ENCODE data around the gene GNG7.
A peak's percentile ranks its signal among the peaks of the same experiment; 100 is the strongest.
"Not testable (repeated sequence)": the region's sequence is repeated elsewhere in the genome, so short reads cannot be mapped to it uniquely, and the experiment has no call there.

Gene GNG7

DNA sequence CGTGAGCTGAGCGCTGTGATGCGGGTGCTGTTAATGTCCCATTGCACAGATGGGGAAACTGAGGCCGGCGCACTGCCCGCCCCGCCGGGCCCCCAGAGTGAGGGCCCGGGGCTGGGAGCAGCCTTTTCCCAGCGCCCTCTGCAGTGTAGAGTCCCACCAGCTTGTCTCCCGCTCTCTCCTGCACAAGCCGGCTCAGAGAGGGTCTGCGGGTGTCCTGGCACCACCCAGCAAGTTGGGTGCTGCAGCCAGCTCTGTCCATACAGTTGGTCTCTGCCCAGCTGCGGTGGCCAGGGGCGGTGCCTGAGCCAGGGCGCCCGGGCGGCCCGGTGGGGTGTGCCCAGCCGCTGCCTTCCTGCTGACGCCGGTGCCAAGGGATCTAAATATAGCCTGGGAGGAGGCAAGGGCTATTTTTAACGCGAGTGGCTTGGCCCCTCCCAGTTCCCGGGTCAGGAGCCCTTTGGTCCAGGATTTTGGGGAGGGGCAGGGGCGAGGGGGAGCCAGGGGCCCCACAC lies 207.3 kb downstream of the GNG7 start:
- DNase-seq: no peak

DNA sequence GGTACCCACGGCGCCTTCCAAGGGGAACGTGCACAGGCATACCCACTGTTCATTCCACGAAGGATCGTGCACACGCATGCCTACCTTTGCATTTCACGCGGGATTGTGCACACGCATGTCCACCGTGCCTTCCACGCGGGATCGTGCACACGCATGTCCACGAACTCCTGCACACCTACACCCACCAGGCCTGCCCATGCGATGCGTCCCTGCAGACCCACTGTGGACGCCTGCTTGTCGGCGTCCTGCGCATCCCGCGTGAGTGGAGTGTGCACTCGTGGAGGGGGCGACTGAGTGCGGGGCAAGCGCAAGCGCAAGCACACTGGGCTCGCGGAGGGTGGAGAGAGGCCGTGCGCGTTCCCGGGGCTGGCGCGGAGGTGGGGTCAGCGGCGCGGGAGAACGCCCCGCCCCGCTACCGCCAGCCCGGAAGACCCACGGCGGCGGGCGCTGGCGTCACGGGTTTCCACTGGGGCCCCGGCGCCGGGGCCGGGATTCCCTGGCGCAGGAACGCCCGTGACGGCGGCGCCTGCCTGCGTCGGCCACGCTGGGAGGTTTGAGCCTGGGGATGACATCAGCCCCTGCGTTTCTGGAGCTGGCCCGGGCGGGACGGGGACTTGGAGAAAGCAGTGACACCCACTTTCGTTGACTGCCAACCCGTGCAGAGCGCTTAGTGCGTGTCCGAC lies 207.9 kb downstream of the GNG7 start:
- peak; percentile 25 for DNase-seq

- no peak for DNase-seq
Measured at GRCh38 chr19:2494084-2494446, 208.4 kb downstream of the GNG7 start.

GRCh38 chr19:2493448-2493847 lies 209.0 kb downstream of the GNG7 start:
- not testable (repeated sequence) for DNase-seq

DNA sequence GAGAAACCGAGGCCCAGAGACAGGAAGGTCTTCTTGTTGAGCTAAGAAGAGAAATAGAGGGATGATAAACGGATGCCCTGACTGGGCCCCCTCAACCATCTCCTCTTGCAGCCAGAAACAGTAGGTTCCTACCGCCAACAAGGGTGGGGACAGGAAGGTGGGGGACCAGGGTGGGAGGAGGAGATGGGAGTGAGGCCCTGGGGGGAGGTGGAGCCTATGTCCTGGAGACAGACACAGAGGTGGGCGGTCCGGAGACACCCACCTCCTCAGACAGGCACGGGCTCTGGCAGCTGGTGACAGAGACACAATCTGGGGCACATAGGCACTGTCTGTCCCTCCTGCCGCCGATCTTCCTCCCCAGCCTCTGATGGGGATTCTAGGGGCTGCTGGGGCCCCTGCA lies 209.6 kb downstream of the GNG7 start:
- no peak for DNase-seq

GRCh38 chr19:2491130-2491801 lies 211.2 kb downstream of the GNG7 start:
- DNase-seq: peak; percentile 6

DNA sequence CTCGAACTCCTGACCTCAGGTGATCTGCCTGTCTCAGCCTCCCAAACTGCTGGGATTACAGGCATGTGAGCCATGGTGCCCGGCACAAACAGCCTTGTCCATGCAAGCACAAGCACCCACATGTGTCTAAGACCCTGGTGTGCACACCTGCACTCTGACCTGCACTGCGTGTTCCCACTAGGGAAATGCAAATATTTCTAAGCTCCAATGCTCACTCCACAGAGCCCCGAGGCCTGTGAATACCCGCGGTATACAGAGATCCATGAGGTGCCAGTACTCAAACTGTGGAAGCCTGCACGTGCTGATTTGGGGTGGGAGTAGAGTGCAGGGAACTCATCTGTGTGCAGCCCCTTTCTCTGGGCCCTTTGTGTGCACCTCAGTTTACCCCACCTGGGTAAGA lies 211.8 kb downstream of the GNG7 start:
- no peak for DNase-seq

DNA sequence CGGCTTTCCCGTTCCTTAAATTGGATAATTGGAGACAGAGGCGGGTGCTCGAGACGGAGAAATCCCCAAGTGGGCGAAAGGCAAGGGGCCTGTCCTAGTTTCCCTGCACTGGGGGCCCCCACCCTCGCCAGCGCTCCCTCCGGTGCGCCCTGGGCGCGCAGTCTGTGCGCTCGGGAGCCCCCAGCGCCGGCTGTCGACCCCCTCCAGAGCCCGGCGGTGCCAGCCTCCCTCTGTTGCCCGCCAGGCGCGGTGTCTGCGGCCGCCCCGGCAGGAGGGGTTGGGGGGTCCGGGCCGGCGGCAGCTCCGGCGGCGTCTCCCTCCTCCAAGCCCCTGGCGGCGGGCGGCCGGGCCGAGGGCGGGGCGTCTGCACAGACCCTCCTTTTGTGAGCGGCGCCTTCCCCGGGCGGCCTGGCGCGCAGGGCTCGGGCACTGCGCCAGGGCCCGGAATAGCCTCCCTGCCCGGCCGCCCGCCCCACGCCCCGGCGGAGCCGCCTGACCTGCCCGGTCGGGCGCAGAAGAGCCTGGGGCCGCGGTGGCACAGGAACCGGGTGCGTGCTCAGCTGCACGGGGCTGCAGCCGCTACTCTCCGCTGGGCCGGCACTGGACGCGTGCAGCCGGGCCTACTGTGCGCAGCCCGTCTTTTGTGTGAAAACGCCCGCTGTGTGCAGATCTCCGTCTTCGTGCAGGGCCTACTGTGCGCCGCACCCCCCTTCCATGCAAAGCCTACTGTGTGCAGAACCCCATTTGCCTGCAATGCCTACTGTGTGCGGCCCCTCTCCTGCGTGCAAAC lies 213.4 kb downstream of the GNG7 start:
- DNase-seq: no peak

GRCh38 chr19:2488405-2488941 lies 214.0 kb downstream of the GNG7 start:
- no peak for DNase-seq

- DNase-seq: no peak
Measured at GRCh38 chr19:2487842-2488241, 214.7 kb downstream of the GNG7 start.

GRCh38 chr19:2487090-2487489 lies 215.4 kb downstream of the GNG7 start:
- no peak for DNase-seq

GRCh38 chr19:2485428-2485827 lies 217.1 kb downstream of the GNG7 start:
- no peak for DNase-seq

GRCh38 chr19:2484178-2484937 lies 218.1 kb downstream of the GNG7 start:
- no peak for DNase-seq

GRCh38 chr19:2483484-2484151 lies 218.9 kb downstream of the GNG7 start:
- DNase-seq: no peak

GRCh38 chr19:2483084-2483483 lies 219.4 kb downstream of the GNG7 start:
- DNase-seq: no peak

GRCh38 chr19:2482354-2483038 lies 220.0 kb downstream of the GNG7 start:
- no peak for DNase-seq

DNA sequence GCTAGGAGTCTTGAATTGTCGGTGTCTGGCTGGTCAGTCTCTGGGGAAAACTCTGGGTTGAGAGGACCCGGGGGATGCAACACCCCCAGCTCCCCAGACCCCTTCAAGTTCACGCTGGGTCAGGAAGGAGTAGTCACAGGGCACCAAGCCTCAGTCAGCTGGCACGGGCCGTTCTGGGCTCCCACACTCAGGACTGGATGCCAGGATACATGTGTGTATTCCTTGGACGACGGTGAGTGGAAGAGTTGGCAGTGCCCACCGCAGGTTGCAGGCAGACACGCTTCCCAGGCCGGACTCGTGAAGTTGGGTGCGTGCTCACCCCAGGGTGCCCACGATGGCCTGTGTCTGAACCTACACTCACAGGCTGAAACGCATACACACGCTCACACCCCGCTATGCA lies 221.0 kb downstream of the GNG7 start:
- no peak for DNase-seq

GRCh38 chr19:2479556-2480194 lies 222.8 kb downstream of the GNG7 start:
- DNase-seq: no peak

- DNase-seq: no peak
Measured at GRCh38 chr19:2478756-2479555, 223.5 kb downstream of the GNG7 start.

DNA sequence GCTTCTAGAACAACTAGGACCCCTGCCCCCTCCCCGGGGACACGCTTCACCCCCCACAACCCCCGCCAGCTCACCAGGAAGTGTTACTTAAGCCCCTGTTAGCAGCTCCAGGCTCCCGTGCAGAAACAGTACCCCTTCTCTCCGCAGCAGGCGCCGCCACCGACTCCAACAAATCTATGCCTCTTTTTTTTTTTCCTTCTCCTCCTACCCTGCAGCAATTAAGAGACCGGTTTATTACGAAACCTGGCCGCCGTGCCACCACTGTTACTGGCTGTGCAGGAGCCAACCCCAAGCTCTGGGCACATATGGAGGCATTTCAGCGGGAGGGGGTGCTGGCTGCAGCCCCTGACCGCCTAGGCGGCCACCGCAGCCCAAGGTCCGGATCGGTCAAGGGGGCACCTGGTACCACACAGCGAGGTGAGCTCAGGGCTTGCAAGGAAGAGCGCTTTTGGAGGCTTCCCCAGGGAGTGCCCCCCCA lies 224.2 kb downstream of the GNG7 start:
- peak; percentile 40 for DNase-seq

Measured in KG1 (cell line).